ENCODE data around the gene ASS1. TPM values are rescaled to one million over a fixed set of nuclear protein-coding genes. Genes with fewer than 3 reads are reported as not detected.

The ASS1 gene
- total RNA-seq, 4 donors from 2014 or later: 123 to 235 (median 166) TPM

- Histone ChIP-seq H3K36me3 (no peaks in the 10 kb centered on the region), H3K27me3 (no peaks in the 10 kb centered on the region), H3K4me3 (replicated peaks in 1 of 3) (no peak overlapping the region), H3K4me1 (peaks cover 0 to 9% of the 10 kb centered on the region in 2 donors), H3K27ac (no peak overlapping the region), H3K9me3 (no peaks in the 10 kb centered on the region)
- WGBS, 2 donors: 94% methylated on average over 1 of the region's 1 CpG
- no peak for DNase-seq
- intact Hi-C loops (cut with DNase I): no loop called here
- TF ChIP-seq POLR2A (IDR thresholded peaks at IDR 0.05): no peak
- TF ChIP-seq CTCF (IDR thresholded peaks at IDR 0.05): no peak
These were observed 68.3 kb downstream of the ASS1 start for GRCh38 chr9:130513078-130513477.

DNA sequence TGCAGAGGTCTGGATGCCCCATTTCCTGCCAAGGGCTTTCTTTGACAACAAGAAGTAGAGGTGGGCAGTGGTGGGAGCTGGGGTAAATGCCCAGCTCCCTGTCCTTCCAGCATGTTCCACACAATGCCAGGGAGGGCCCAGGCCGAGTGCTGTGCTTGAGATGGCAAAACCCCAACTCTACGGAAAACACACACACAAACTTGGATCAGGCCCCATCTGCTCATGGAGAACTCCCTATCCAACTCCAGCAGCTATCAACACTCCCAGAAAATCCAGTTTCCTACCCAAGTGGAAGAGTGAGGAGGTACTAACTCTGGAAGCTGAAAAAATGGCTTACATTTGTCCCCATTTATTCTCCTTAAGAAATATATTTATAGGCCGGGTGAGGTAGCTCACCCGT, 73.5 kb downstream of the ASS1 start:
- TF ChIP-seq POLR2A (IDR thresholded peaks at IDR 0.05) (no peak), CTCF (IDR thresholded peaks at IDR 0.05) (no peak)
- no peaks in the 10 kb centered on the region for H3K36me3 ChIP-seq
- no peak for DNase-seq
- intact Hi-C loops (cut with DNase I): no loop called here
- H3K27me3 ChIP-seq: no peaks in the 10 kb centered on the region
- no peak overlapping the region for H3K27ac ChIP-seq
- H3K4me3 ChIP-seq (replicated peaks in 1 of 3): no peak overlapping the region
- H3K4me1 ChIP-seq: peaks cover 10 to 17% of the 10 kb centered on the region in 2 donors
- H3K9me3 ChIP-seq: no peaks in the 10 kb centered on the region
- 68 to 75% methylated on average over 4 of the region's 4 CpGs for WGBS, 2 donors

DNA sequence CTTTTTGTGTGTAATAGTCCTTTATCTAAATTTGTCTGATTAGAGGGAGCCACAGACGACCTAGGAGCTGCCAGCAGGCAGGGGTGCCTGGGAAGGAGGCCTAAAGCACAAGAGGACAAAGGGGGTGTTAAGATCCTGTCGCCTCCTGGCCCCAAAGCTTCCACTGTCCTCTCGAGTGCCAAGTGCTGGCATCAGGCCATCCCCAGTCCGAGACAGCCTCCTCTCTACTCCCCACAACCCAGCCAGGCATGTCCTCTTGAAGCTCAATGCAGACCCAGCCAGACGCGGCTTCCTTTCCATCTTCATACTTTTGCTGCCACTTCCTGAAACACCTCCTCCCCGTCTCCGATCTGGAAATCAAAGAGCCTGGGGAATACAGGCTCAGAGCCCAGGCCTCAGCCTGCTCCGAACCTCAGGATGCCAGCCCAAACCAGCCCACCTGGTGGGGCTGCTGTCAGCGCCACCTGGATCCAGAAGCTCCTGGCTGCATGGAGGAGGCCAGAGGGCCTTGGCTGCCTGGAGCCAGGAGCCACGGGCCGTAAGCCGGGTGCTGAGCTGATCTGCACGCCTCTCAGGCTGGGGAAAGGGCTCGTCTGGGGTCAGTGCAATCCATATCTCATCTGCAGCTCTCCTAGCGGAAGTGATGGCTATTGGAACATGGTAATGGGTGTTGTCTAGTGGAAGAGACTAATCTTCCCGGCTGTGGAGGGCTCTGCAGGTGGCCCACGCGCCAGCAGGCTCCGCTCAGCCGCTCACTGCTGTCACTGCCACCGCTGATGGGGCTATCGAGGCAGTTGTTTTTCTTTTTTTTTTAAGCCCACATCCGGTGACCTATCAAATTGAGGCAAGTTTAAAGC, 74.4 kb downstream of the ASS1 start:
- Histone ChIP-seq H3K27me3 (no peaks in the 10 kb centered on the region), H3K27ac (peak overlapping the region in 1 of 3 donors; percentile 49), H3K9me3 (no peaks in the 10 kb centered on the region), H3K4me1 (peaks cover 10 to 17% of the 10 kb centered on the region in 2 donors), H3K36me3 (no peaks in the 10 kb centered on the region), H3K4me3 (replicated peaks in 1 of 3) (no peak overlapping the region)
- intact Hi-C loops (cut with DNase I): no loop called here
- 57 to 63% methylated on average over 21 to 24 of the region's 24 CpGs for WGBS, 2 donors
- TF ChIP-seq POLR2A (IDR thresholded peaks at IDR 0.05): no peak
- no peak for TF ChIP-seq CTCF (IDR thresholded peaks at IDR 0.05)
- peak; percentile 69 to 72 for DNase-seq

DNA sequence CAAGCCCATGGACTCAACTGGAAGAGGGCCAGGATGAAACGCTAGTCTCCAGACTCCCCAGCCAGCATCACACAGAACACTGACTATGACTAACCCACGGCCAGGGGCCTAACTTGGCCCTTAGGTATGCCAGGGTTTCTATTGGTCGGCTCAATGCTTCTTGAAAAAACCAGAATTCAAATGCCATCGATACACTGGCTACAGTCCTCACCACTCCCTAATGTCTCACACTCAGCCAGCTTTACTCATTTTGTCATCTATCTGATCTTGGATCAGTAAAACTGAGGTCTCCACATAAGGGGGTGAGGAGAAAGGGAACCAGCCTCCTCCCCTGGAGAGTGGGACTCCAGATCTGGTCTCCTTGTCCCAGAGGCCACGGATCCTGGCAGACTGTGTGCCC, 75.2 kb downstream of the ASS1 start:
- intact Hi-C loops (cut with DNase I): no loop called here
- Histone ChIP-seq H3K27me3 (no peaks in the 10 kb centered on the region), H3K4me3 (replicated peaks in 1 of 3) (no peak overlapping the region), H3K9me3 (no peaks in the 10 kb centered on the region), H3K36me3 (no peaks in the 10 kb centered on the region), H3K4me1 (peaks cover 10 to 17% of the 10 kb centered on the region in 2 donors), H3K27ac (no peak overlapping the region)
- 94 to 99% methylated on average over 4 to 5 of the region's 5 CpGs for WGBS, 2 donors
- TF ChIP-seq CTCF (IDR thresholded peaks at IDR 0.05) (no peak), POLR2A (IDR thresholded peaks at IDR 0.05) (no peak)
- no peak for DNase-seq

DNA sequence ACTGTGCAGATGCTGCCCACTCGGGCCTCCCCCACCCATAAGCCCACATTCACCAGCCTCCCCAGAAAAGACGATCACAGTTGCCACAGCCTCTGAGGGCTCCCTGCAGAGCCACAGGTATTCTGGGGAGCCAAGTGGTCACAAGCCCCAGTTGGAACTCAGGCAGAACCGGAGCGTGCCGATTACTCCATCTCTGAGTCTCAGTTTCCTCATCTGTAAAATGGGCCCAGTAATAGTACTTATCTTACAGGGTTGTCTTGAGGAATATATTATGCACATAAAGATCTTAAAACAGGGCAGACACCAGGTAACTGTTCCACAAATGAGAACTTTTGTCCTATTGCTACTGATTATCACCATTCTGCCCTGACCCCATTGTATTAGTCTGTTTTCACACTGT, 77.0 kb downstream of the ASS1 start:
- no peak for DNase-seq
- H3K4me3 ChIP-seq (replicated peaks in 1 of 3): no peak overlapping the region
- no peak for TF ChIP-seq POLR2A (IDR thresholded peaks at IDR 0.05)
- no peak for TF ChIP-seq CTCF (IDR thresholded peaks at IDR 0.05)
- peaks cover 10 to 17% of the 10 kb centered on the region in 2 donors for H3K4me1 ChIP-seq
- H3K9me3 ChIP-seq: no peaks in the 10 kb centered on the region
- 93 to 95% methylated on average over 5 of the region's 5 CpGs for WGBS, 2 donors
- no peak overlapping the region for H3K27ac ChIP-seq
- no peaks in the 10 kb centered on the region for H3K36me3 ChIP-seq
- H3K27me3 ChIP-seq: no peaks in the 10 kb centered on the region
- intact Hi-C loops (cut with DNase I): no loop called here

Data from thyroid gland (tissue), 4 donors.